PC-3 (cell line): ENCODE data around the gene ADSS1. TPM values are rescaled to one million over a fixed set of nuclear protein-coding genes. Genes with fewer than 3 reads are reported as not detected.

Experiments used
- ATAC-seq: fragments of 200-7000 bp; cut with Tn5 transposase; 2 replicates; pipeline ENCODE4 v1.9.1; 2020; ENCODE audit warnings: mild to moderate bottlenecking, moderate library complexity
- BruUV-seq: library from RNA; stranded (reverse); fragments of 400-500 nt; replicated peaks from 2 replicates; lab custom pipeline; 2021; lab: Mats Ljungman, UMichigan
- CTCF ChIA-PET: fragments of 300-600 bp; sonication (Branson Sonifier 250); formaldehyde crosslinking; loops from one replicate; lab custom pipeline; 2022; ENCODE audit warnings: antibody characterized with exemption; lab: Charles Lee
- POLR2A ChIA-PET: fragments of 300-600 bp; sonication (Branson Sonifier 250); formaldehyde crosslinking; loops from one replicate; lab custom pipeline; 2022; ENCODE audit warnings: antibody characterized with exemption; ENCODE audit not compliant: unreplicated experiment; lab: Charles Lee
- DNase-seq: peaks from one replicate; pipeline ENCODE4 v3.0.0-alpha.2; 2015
- H2AFZ ChIP-seq: fragments of 300-600 bp; sonication (generic); 2 replicates; pipeline ENCODE4 v1.6.0; 2016; ENCODE audit warnings: antibody characterized with exemption, low read length
- H3F3A ChIP-seq: fragments of 300-600 bp; sonication (generic); one replicate; pipeline ENCODE4 v1.6.0; 2017; ENCODE audit warnings: antibody characterized with exemption, low read length, control low read depth, mild to moderate bottlenecking; ENCODE audit not compliant: unreplicated experiment
- H3K27ac ChIP-seq: fragments of 300-600 bp; sonication (generic); 2 replicates; pipeline ENCODE4 v1.5.1; 2016; ENCODE audit warnings: mild to moderate bottlenecking, low read length
- H3K27me3 ChIP-seq: fragments of 300-600 bp; sonication (generic); 2 replicates; pipeline ENCODE4 v1.6.1; 2016; ENCODE audit warnings: low read length, mixed read lengths
- H3K36me3 ChIP-seq: fragments of 300-600 bp; sonication (generic); 2 replicates; pipeline ENCODE4 v1.6.1; 2016; ENCODE audit warnings: low read depth, mixed run types, low read length, mixed read lengths
- H3K4me1 ChIP-seq: fragments of 300-600 bp; sonication (generic); 2 replicates; pipeline ENCODE4 v1.5.1; 2016; ENCODE audit warnings: low read length; ENCODE audit not compliant: insufficient read depth
- H3K4me2 ChIP-seq: fragments of 300-600 bp; sonication (generic); 2 replicates; pipeline ENCODE4 v1.6.0; 2016; ENCODE audit warnings: low read length
- H3K4me3 ChIP-seq: fragments of 300-600 bp; sonication (generic); 2 replicates; pipeline ENCODE4 v1.5.1; 2016; ENCODE audit warnings: mild to moderate bottlenecking, low read length, mixed read lengths
- H3K79me2 ChIP-seq: fragments of 300-600 bp; sonication (generic); 2 replicates; pipeline ENCODE4 v1.6.1; 2017; ENCODE audit warnings: low read length, mixed read lengths
- H3K9ac ChIP-seq: fragments of 300-600 bp; sonication (generic); 2 replicates; pipeline ENCODE4 v1.6.0; 2016; ENCODE audit warnings: mild to moderate bottlenecking, low read length
- H3K9me2 ChIP-seq: fragments of 300-600 bp; sonication (generic); replicated peaks from 2 replicates; pipeline ENCODE4 v1.6.1; 2016; ENCODE audit warnings: mixed run types, low read length, mixed read lengths
- H3K9me3 ChIP-seq: fragments of 300-600 bp; sonication (generic); 2 replicates; pipeline ENCODE4 v1.6.1; 2016; ENCODE audit warnings: low read length, mixed read lengths
- H4K20me1 ChIP-seq: fragments of 300-600 bp; sonication (generic); 2 replicates; pipeline ENCODE4 v1.6.1; 2016; ENCODE audit warnings: low read length, mixed read lengths
- CTCF ChIP-seq: fragments of 300-600 bp; sonication (generic); conservative IDR thresholded peaks from 2 replicates; pipeline ENCODE4 v1.5.1; 2017; ENCODE audit warnings: antibody characterized with exemption, low read depth, mild to moderate bottlenecking, low read length
- EZH2 ChIP-seq: fragments of 300-600 bp; sonication (generic); IDR thresholded peaks from one replicate; pipeline ENCODE4 v1.6.1; 2017; ENCODE audit warnings: antibody characterized with exemption, mild to moderate bottlenecking, low read length; ENCODE audit not compliant: unreplicated experiment
- EZH2phosphoT487 ChIP-seq: fragments of 300-600 bp; sonication (generic); IDR thresholded peaks from 2 replicates; pipeline ENCODE4 v1.6.1; 2018; ENCODE audit warnings: mild to moderate bottlenecking, antibody characterized with exemption, low read length, borderline replicate concordance
- intact Hi-C: fragments of 100-400 bp; cut with micrococcal nuclease; formaldehyde crosslinking; loops from 2 replicates; pipeline ENCODE4 v1.9.0; 2023
- total RNA-seq: library from RNA; depleted of rRNA; stranded (reverse); fragments of >200 nt; gene quantifications from 2 replicates; pipeline ENCODE4 v1.2.3, GENCODE V29; 2014

ADSS1 gene
- total RNA-seq, 1 experiment from 2014 or later, result 7.9 TPM

DNA sequence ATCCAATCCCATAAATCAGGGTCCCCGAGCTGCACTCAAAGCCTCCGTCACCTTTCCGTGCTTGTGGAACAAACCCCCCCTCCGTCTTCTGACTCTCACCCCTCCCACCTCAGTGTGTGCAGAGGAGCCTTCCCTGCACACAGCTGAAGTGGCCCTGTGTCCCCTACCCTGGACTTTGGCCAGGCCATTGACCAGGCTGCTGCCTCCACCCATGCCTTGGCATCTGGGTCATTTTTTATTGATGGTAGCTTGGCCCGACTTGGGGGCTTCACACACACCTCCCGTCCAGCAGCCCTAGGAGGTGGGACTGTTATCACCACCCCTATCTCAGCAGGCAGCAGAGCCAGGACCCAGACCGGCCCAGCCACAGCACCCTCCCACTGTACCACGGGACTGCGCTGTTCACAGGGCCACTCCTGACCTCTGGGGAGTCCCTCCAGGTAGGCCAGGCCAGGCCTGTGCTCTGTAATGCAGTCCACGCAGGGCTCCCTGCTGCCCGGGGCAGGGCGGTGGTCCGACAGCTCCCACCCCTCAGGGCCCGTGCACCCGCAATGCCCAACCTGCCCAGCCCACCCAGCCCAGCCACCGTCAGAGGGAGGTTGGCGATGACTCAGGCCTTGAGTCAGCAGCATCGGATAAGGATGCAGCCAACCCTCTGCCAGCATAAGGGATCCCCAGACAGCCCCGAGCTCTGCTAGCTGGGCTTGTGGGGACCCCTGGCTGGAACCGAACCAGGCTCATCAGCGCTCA, 43.8 kb upstream of the ADSS1 start:
- peak; percentile 87 for DNase-seq
- Histone ChIP-seq H4K20me1 (no peaks in the 10 kb centered on the region), H3K9me2 (no peaks in the 10 kb centered on the region), H3K27me3 (no peaks in the 10 kb centered on the region), H3K4me3 (peak overlapping the region; percentile 62), H3K27ac (peak overlapping the region; percentile 99), H3K4me1 (peaks cover 62% of the 10 kb centered on the region), H3K9ac (peak overlapping the region; percentile 94), H3K79me2 (0 out of 2 replicates have a peak, but pooled peaks cover 5% of the 10 kb centered on the region), H3K36me3 (no peaks in the 10 kb centered on the region), H3K9me3 (no peaks in the 10 kb centered on the region), H3F3A (no peaks in the 10 kb centered on the region), H3K4me2 (peak overlapping the region; percentile 86), H2AFZ (peak overlapping the region; percentile 39; the same call in 1 of the 2 replicates)
- POLR2A ChIA-PET, result no interaction called here
- CTCF ChIA-PET, result interaction anchor here (0.6 kb wide), 1 partner anchor 29 kb away, joined by 3 read pairs; no protein-coding TSS in a partner anchor
- ATAC-seq, result peak; percentile 65
- no TSS peak for BruUV-seq
- intact Hi-C loops, result no loop called here
- TF ChIP-seq EZH2phosphoT487 (no peak), CTCF (no peak), EZH2 (no peak)

- Histone ChIP-seq H3K4me1 (peaks cover 62% of the 10 kb centered on the region), H2AFZ (no peak overlapping the region)
- BruUV-seq, result TSS peak; percentile 78
Measured at GRCh38 chr14:104680806-104681688, 43.0 kb upstream of the ADSS1 start.

More at GRCh38 chr14:104680806-104681688, 43.0 kb upstream of the ADSS1 start:
- ChIA-PET POLR2A (no interaction called here), CTCF (interaction anchor here (0.6 kb wide), 1 partner anchor 28 kb away, joined by 3 read pairs; no protein-coding TSS in a partner anchor)
- Histone ChIP-seq H3K79me2 (0 out of 2 replicates have a peak, but pooled peaks cover 5% of the 10 kb centered on the region), H3K36me3 (no peaks in the 10 kb centered on the region), H3F3A (no peaks in the 10 kb centered on the region), H3K9ac (peak overlapping the region; percentile 94), H3K4me3 (peak overlapping the region; percentile 62), H3K27me3 (no peaks in the 10 kb centered on the region), H3K27ac (peak overlapping the region; percentile 99), H3K9me3 (no peaks in the 10 kb centered on the region), H3K9me2 (no peaks in the 10 kb centered on the region), H4K20me1 (no peaks in the 10 kb centered on the region), H3K4me2 (peak overlapping the region; percentile 86)
- DNase-seq (peak; percentile 86), ATAC-seq (peak; percentile 63)
- TF ChIP-seq CTCF, result peak; percentile 45
- no peak for TF ChIP-seq EZH2
- intact Hi-C loops, result loop anchor here (1.0 kb wide), 1 partner anchor 8 kb away; the partner anchor contains the start of gene INF2
